Measurements from ENCODE around the gene FBXO31. TPM values are rescaled to one million over a fixed set of nuclear protein-coding genes. Genes with fewer than 3 reads are reported as not detected.
A peak's percentile ranks its signal among the peaks of the same experiment; 100 is the strongest.

The FBXO31 gene
- total and polyA plus RNA-seq, 2 of the 13 experiments (the other 11 are each of a cell fraction or from before 2014, with no cell fraction given) = 92.4 to 101 TPM

DNA sequence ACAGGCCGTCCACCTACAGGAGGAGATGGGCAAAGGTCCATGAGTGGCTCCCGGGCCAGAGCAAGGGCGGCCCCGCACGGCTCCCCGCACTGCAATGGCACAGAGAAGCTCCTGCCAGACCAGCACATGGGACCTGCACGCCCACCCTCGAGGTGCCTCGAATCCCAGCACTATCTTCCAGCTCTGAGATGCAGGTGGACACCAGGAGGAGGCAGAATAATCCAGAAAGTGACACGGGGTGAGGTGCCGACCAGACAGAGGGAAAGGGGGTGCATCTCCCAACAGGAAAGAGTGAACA lies 39.9 kb downstream of the FBXO31 start (continued):
- no peak for TF ChIP-seq NR1H2 (CRISPR knock-in tag; IDR thresholded peaks at IDR 0.05; ENCODE audit: borderline replicate concordance, low read depth)
- TF ChIP-seq, protein P1, sequence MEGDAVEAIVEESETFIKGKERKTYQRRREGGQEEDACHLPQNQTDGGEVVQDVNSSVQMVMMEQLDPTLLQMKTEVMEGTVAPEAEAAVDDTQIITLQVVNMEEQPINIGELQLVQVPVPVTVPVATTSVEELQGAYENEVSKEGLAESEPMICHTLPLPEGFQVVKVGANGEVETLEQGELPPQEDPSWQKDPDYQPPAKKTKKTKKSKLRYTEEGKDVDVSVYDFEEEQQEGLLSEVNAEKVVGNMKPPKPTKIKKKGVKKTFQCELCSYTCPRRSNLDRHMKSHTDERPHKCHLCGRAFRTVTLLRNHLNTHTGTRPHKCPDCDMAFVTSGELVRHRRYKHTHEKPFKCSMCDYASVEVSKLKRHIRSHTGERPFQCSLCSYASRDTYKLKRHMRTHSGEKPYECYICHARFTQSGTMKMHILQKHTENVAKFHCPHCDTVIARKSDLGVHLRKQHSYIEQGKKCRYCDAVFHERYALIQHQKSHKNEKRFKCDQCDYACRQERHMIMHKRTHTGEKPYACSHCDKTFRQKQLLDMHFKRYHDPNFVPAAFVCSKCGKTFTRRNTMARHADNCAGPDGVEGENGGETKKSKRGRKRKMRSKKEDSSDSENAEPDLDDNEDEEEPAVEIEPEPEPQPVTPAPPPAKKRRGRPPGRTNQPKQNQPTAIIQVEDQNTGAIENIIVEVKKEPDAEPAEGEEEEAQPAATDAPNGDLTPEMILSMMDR (CRISPR knock-in tag; IDR thresholded peaks at IDR 0.05) = 0 out of 2 replicates have a peak, but pooled peaks have one; percentile 6
- no peak for TF ChIP-seq BRD4 (CRISPR knock-in tag; IDR thresholded peaks at IDR 0.05)
- TF ChIP-seq MYC (CRISPR knock-in tag; IDR thresholded peaks at IDR 0.05; ENCODE audit: borderline replicate concordance) = no peak
- no peak for TF ChIP-seq ZNF382 (CRISPR knock-in tag; IDR thresholded peaks at IDR 0.05; ENCODE audit: borderline replicate concordance)
- no peak for TF ChIP-seq ZNF207 (IDR thresholded peaks at IDR 0.05; ENCODE audit: borderline replicate concordance)
- TF ChIP-seq SP140L (CRISPR knock-in tag; IDR thresholded peaks at IDR 0.05; ENCODE audit: borderline replicate concordance) = no peak
- TF ChIP-seq MXD4 (CRISPR knock-in tag; IDR thresholded peaks at IDR 0.05) = no peak
- TF ChIP-seq, protein P2, sequence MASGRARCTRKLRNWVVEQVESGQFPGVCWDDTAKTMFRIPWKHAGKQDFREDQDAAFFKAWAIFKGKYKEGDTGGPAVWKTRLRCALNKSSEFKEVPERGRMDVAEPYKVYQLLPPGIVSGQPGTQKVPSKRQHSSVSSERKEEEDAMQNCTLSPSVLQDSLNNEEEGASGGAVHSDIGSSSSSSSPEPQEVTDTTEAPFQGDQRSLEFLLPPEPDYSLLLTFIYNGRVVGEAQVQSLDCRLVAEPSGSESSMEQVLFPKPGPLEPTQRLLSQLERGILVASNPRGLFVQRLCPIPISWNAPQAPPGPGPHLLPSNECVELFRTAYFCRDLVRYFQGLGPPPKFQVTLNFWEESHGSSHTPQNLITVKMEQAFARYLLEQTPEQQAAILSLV (CRISPR knock-in tag; IDR thresholded peaks at IDR 0.05; ENCODE audit: borderline replicate concordance) = 0 out of 2 replicates have a peak, but pooled peaks have one; percentile 23
- TF ChIP-seq, protein P3, sequence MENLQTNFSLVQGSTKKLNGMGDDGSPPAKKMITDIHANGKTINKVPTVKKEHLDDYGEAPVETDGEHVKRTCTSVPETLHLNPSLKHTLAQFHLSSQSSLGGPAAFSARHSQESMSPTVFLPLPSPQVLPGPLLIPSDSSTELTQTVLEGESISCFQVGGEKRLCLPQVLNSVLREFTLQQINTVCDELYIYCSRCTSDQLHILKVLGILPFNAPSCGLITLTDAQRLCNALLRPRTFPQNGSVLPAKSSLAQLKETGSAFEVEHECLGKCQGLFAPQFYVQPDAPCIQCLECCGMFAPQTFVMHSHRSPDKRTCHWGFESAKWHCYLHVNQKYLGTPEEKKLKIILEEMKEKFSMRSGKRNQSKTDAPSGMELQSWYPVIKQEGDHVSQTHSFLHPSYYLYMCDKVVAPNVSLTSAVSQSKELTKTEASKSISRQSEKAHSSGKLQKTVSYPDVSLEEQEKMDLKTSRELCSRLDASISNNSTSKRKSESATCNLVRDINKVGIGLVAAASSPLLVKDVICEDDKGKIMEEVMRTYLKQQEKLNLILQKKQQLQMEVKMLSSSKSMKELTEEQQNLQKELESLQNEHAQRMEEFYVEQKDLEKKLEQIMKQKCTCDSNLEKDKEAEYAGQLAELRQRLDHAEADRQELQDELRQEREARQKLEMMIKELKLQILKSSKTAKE (CRISPR knock-in tag; IDR thresholded peaks at IDR 0.05; ENCODE audit: borderline replicate concordance) = no peak
- TF ChIP-seq ZNF883 (CRISPR knock-in tag; IDR thresholded peaks at IDR 0.05; ENCODE audit: not compliant biosample characterization) = no peak
- TF ChIP-seq AKAP8 (CRISPR knock-in tag; IDR thresholded peaks at IDR 0.05) = peak; percentile 79; the same call in 1 of the 2 replicates
- no peak for TF ChIP-seq ZFP90 (CRISPR knock-in tag; IDR thresholded peaks at IDR 0.05; ENCODE audit: borderline replicate concordance)
- TF ChIP-seq, protein P4, sequence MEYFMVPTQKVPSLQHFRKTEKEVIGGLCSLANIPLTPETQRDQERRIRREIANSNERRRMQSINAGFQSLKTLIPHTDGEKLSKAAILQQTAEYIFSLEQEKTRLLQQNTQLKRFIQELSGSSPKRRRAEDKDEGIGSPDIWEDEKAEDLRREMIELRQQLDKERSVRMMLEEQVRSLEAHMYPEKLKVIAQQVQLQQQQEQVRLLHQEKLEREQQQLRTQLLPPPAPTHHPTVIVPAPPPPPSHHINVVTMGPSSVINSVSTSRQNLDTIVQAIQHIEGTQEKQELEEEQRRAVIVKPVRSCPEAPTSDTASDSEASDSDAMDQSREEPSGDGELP (IDR thresholded peaks at IDR 0.05; ENCODE audit: borderline replicate concordance, low read depth) = no peak
- peak; percentile 88 for TF ChIP-seq AGO2 (optimal IDR thresholded peaks at IDR 0.05; ENCODE audit: low read depth, low read length)
- no peak for TF ChIP-seq REL (CRISPR knock-in tag; conservative IDR thresholded peaks at IDR 0.05)
- TF ChIP-seq ZNF136 (CRISPR knock-in tag; IDR thresholded peaks at IDR 0.05; ENCODE audit: low read depth) = no peak
- TF ChIP-seq ZNF331 (CRISPR knock-in tag; IDR thresholded peaks at IDR 0.05) = no peak
- TF ChIP-seq TBX2 (CRISPR knock-in tag; IDR thresholded peaks at IDR 0.05; ENCODE audit: borderline replicate concordance) = no peak
- TF ChIP-seq EHMT2 (IDR thresholded peaks at IDR 0.05; ENCODE audit: borderline replicate concordance, low read depth, low read length) = no peak
- no peak for TF ChIP-seq DNMT3B (CRISPR knock-in tag; conservative IDR thresholded peaks at IDR 0.05)
- TF ChIP-seq ZNF12 (CRISPR knock-in tag; IDR thresholded peaks at IDR 0.05) = no peak
- TF ChIP-seq ZNF556 (CRISPR knock-in tag; IDR thresholded peaks at IDR 0.05; ENCODE audit: borderline replicate concordance) = no peak
- 0 out of 2 replicates have a peak, but pooled peaks have one; percentile 36 for TF ChIP-seq SRY (CRISPR knock-in tag; IDR thresholded peaks at IDR 0.05)

All from HepG2 (cell line).